Measurements from ENCODE around the gene MED9. TPM values are rescaled to one million over a fixed set of nuclear protein-coding genes. Genes with fewer than 3 reads are reported as not detected.
A peak's percentile ranks its signal among the peaks of the same experiment; 100 is the strongest.

MED9 gene
- total RNA-seq, 2 donors from 2014 or later = 15.0 to 15.5 TPM

DNA sequence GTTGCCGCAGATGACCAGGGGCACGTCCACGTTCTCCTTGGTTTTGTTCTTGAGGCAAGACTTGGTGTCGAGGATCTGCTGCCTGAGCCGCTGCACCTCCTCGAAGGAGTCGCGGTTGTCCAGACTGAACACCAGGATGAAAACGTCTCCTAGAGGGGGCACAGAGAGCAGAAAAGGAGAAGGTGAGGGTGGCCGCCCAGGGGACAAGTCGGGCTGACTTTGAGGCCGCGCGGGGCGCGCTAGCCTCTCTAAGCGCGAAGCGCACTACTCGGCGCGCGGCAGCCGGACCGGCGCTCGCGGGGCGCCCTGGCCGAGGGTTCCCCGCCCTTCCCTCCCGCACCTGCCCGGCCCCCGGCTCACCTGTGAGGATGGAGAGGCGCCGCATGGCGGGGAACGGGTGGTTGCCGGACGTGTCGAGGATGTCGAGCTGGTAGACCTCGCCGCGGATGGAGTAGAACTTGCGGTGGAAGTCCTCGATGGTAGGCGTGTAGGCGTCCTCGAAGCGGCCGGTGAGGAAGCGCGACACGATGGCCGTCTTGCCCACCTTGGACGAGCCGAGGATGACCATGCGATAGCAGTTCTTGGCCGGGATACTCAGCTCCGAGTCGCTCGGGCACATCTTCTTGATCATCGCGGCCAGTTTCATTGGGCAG, 18.9 kb downstream of the MED9 start:
- Mint-ChIP-seq H3K36me3 (ENCODE audit: insufficient read depth in 2 of 2) (peaks cover 0 to 3% of the 10 kb centered on the region in 2 donors), H3K4me3 (peak overlapping the region; percentile 86 to 95), H3K9me3 (no peaks in the 10 kb centered on the region), H3K27ac (peak overlapping the region; percentile 80), H3K4me1 (ENCODE audit: low read depth) (peaks cover 14% of the 10 kb centered on the region), H3K27me3 (ENCODE audit: low read depth) (peaks cover 7% of the 10 kb centered on the region)
- DNase-seq (peak; percentile 44 to 49), ATAC-seq (replicated peaks in 1 of 2) (peak; percentile 10 to 30)

DNA sequence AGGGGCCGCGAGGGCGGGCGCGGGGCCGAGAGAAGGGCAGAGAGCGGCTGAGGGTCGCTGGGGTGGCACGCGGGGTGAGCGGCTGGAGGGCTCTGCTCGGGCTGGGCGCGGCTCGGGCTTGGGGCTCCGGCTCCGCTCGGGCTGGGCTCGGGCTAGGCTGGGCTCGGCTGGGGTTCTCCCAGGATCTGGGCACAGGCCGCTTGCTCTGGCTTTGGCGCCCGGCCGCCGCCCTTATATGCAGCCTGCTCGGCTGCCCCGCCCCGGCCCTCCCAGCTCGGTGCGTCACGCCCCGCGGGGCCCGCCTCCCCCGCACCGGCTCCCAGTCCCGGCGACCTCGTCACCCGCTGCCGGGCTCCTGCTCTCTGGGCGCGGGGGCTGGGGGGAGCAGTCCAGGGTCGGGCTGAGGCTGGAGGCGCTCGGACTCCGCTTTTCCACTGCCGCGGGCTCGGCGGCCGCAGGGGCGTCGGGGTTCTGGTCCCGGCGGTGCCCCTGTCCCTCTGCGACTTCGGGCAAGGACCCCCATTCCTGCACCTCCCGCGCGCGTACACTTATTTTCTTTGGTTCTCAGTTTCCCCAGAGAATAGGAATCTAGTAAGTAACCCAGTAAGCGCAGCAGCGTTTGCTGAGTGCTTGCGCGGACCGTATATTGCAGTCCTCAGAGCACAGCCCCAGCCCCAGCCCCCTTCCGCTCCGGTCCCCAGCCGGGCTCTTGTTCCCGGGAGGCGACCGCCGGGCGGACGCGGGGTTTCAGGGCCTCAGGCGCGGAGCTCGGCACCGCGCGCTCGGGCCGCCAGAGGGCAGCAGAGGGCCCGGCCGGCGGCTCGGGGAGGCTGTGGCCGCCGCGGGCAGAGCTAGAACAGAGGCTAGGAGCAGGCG, 19.6 kb downstream of the MED9 start, which contains the start of gene RASD1:
TSS of gene RASD1 (minus strand) at position 207 of the 876 bp plus-strand sequence. CDS start 214 bp downstream, outside the sequence.
- Mint-ChIP-seq H3K9me3 (no peaks in the 10 kb centered on the region), H3K36me3 (ENCODE audit: insufficient read depth in 2 of 2) (peaks cover 0 to 3% of the 10 kb centered on the region in 2 donors), H3K4me1 (ENCODE audit: low read depth) (peaks cover 14% of the 10 kb centered on the region), H3K4me3 (peak within 1 kb of the TSS; percentile 86 to 95), H3K27me3 (ENCODE audit: low read depth) (peaks cover 7% of the 10 kb centered on the region), H3K27ac (peak within 1 kb of the TSS; percentile 80)
- peak; percentile 81 to 89 for DNase-seq
- peak; percentile 85 for ATAC-seq (replicated peaks in 1 of 2)

DNA sequence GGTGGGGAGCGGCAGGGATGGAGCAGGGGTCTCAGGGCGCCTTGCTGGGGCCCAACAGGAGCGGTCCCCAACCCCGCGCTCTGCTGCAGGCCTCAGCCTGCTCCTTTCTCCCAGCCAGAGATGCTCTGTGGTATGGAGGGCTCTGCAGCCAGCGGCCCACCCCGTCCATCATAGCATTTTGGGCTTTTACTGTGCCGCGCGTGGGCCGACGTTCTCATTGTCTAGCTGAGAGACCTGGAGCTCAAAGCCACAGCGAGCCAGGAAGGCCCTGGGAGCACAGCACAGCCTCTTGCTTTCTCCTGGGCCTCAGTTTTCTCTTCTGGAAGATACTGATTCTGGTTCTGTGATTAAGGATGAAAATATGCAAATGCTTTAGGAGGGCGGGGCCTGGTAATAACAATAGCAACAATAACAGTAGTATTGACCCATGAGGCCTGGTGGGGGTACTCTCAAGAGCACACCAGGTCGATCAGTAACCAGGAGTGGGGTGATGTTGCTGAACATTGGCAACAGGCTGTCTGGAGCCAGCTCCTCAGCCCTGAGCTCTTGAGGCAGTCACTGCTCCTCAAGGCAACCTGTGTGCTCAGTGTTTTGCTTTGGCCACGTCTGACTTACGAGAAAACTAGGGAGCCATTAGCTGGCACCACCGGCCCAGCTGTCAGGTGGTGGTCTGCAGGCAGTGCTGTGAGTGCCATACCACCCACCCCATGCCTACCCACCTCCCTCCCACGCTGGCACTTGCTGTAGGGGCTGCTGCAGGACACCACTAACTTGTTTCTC, 20.5 kb downstream of the MED9 start:
- no peak overlapping the region for H3K27ac Mint-ChIP-seq
- H3K4me3 Mint-ChIP-seq = peak overlapping the region; percentile 58 to 61
- peaks cover 0 to 3% of the 10 kb centered on the region in 2 donors for H3K36me3 Mint-ChIP-seq (ENCODE audit: insufficient read depth in 2 of 2)
- H3K27me3 Mint-ChIP-seq (ENCODE audit: low read depth) = peaks cover 7% of the 10 kb centered on the region
- no peaks in the 10 kb centered on the region for H3K9me3 Mint-ChIP-seq
- ATAC-seq (replicated peaks in 1 of 2) (no peak), DNase-seq (no peak)
- H3K4me1 Mint-ChIP-seq (ENCODE audit: low read depth) = peaks cover 14% of the 10 kb centered on the region

DNA sequence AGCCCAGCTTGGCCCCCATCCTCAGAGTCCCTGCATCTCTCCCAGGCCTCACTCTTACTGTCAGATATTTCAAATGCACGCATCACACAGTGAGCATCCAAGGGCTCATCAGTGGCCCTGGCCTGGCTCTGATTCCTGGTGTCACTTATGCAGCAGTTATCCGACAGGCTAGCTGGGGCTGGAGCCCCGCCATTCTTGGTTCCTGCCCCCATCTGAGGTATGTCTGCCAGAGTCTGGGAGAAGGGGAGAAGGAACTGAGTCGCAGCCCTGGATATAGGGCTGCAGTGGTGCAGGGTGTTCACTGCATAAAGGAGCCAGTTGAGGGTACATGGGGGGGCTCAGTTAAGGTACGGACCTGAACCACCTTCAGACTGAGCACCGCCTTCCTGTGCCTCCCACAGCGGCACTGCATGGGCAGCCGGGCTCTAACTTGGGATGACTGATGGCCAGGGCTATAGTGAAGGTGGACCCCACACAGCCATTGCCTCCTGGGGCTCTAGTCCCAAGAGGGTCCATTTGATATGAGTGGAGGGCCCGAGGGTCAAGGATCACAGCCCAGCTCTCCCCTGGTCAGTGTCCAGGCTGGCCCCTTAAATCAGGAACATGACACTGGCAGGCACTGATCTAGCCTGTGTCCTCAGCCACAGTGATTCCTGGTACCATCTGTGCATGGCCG, 21.2 kb downstream of the MED9 start:
- DNase-seq (no peak), ATAC-seq (replicated peaks in 1 of 2) (no peak)
- H3K27me3 Mint-ChIP-seq (ENCODE audit: low read depth) = peaks cover 7% of the 10 kb centered on the region
- H3K4me1 Mint-ChIP-seq (ENCODE audit: low read depth) = peaks cover 14% of the 10 kb centered on the region
- H3K27ac Mint-ChIP-seq = no peak overlapping the region
- no peaks in the 10 kb centered on the region for H3K36me3 Mint-ChIP-seq (ENCODE audit: insufficient read depth in 2 of 2)
- H3K4me3 Mint-ChIP-seq = no peak overlapping the region
- H3K9me3 Mint-ChIP-seq = no peaks in the 10 kb centered on the region

DNA sequence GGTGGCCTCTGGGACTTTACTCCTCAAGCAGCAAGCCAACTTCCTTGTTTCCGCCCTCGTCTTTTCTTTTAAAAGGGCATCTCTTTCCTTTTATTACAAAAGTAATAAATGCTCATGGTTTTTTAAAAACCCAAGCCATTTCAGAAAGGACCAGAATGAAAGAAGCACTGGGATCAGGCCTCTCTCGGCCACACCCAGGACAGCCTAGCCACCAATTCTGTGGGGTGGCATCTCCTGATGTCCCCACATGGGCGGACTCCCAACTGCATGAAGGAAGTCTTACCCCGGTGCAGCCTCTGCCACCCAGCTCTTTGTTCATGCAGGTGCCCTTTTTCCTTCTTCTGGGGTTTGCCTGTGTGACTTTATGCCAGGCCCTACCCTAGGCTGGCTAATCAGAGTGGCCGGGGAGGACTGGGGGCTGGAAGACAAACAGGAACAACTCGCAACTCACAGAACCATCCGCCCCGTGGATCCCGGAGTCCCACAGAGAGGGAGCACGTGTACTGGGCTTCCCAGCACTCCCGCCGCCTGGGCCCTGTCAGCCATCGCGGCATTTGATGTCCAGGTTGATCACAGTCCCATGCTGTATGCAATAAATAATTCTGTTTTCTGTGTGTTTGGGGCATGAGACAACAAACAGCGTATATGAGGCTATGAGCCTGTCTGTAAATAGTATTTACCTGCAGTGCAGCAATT, 22.0 kb downstream of the MED9 start:
- no peaks in the 10 kb centered on the region for H3K9me3 Mint-ChIP-seq
- H3K36me3 Mint-ChIP-seq (ENCODE audit: insufficient read depth in 2 of 2) = no peaks in the 10 kb centered on the region
- H3K4me1 Mint-ChIP-seq (ENCODE audit: low read depth) = peaks cover 14% of the 10 kb centered on the region
- DNase-seq = no peak
- peaks cover 7% of the 10 kb centered on the region for H3K27me3 Mint-ChIP-seq (ENCODE audit: low read depth)
- no peak overlapping the region for H3K4me3 Mint-ChIP-seq
- no peak overlapping the region for H3K27ac Mint-ChIP-seq
- ATAC-seq (replicated peaks in 1 of 2) = no peak

DNA sequence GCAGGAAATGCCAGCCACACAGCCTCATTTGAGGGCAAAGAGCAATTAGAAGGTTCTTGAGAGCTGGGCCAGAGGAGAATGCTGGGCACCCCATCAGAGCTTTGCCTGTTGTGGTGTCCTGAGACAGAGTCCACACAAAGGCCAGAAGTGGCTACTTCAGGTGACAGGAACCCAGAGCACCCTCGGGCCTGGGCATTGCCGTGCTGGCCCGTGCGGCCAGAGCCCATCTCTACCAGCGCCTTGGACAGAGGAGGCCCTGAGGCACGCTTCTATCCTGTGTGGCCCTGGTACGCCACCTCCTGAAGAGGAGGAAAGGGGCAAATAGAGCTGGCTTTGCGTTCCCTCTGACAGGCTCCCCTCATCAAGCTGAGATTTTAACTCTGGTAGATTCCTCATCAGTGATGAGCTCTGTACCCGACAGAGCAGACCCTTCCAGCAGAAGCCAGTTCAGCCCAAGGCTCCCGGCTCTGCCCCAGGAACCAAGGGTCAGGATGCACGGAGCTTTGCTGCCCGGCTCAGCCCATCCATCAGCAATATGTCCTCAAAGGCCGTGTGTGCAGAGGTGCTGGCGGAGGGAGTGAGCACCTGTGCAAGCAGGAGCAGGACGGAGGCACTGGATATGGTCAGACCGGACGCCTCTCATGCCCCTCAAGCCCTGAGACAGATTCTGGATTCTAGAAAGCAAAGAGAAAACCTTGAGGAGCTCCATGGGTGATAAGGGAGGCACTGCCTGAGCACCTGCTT, 22.8 kb downstream of the MED9 start:
- no peak for ATAC-seq (replicated peaks in 1 of 2)
- Mint-ChIP-seq H3K27me3 (ENCODE audit: low read depth) (peaks cover 7% of the 10 kb centered on the region), H3K4me1 (ENCODE audit: low read depth) (peaks cover 14% of the 10 kb centered on the region), H3K27ac (no peak overlapping the region), H3K4me3 (no peak overlapping the region), H3K9me3 (no peaks in the 10 kb centered on the region), H3K36me3 (ENCODE audit: insufficient read depth in 2 of 2) (no peaks in the 10 kb centered on the region)
- no peak for DNase-seq

DNA sequence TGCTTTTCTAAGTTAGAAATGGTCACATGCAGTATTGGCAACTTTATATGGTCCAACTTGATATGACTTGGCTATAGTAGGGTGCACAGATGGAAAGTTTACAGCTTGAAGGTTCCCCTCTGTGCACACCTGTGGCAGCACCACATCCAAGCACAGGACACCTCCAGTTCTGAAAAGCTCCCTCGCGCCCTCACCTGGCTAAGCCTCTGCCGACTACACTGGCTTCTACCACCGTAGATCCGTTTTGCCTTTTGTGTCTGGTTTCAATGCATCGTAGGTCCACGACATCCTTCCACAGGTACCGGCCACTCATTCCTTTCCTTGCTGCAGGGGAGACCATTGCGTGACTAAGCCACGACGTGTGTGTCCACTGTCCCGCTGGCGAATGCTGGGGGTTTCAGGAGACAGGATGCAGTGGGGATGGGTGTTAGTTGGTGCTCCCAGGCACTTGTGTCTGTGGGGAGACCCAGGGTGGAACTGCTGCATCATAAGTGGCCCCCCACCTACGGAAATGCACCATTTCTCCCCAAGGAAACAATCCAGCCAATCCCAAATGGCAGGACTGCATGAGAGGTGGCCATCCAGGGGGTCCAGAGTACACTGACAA, 24.3 kb downstream of the MED9 start:
- H3K27ac Mint-ChIP-seq = no peak overlapping the region
- H3K36me3 Mint-ChIP-seq (ENCODE audit: insufficient read depth in 2 of 2) = no peaks in the 10 kb centered on the region
- no peaks in the 10 kb centered on the region for H3K9me3 Mint-ChIP-seq
- no peaks in the 10 kb centered on the region for H3K27me3 Mint-ChIP-seq (ENCODE audit: low read depth)
- H3K4me1 Mint-ChIP-seq (ENCODE audit: low read depth) = peaks cover 5% of the 10 kb centered on the region
- DNase-seq (peak in 1 of 2 donors; percentile 34), ATAC-seq (replicated peaks in 1 of 2) (no peak)
- H3K4me3 Mint-ChIP-seq = no peak overlapping the region

DNA sequence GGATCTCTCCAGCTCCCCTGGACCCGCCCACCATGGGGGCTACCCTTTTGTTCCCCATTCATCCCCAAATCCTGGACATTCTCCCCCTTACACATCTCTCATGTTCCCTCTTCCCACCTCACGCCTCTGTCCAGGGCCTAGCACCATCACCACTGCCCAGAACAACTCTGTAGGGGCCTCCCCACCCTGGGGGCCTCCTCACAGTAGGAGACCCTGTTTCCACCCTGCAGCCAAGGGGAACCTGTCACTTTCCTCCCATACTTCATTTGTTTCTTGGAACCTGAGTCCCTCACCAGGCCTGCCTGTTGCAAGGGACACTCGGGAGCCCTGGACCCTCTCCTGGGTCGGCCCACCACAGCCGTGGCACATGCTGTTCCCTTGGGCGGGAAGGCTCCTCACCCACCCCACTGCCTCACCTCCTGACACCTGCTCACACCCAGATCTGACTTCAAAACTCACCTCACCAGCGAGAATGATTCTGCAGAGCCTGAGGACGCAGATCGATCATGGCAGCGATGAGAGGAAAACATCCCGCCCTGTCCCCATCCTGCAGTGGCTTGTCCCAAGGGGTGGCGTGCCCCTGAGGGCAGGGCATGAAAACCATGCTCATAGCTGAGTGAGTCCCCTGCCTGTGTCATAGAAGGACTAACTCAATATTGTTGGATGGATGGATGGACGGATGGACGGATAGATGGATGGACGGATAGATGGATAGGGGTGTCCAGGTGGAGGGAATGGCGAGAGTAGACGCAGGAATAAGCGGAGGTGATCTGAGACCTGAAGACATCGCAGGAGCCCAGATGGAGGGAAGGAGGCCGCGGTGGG, 26.2 kb downstream of the MED9 start:
- ATAC-seq (replicated peaks in 1 of 2) (no peak), DNase-seq (no peak)
- Mint-ChIP-seq H3K9me3 (no peaks in the 10 kb centered on the region), H3K27ac (no peak overlapping the region), H3K4me3 (no peak overlapping the region), H3K27me3 (ENCODE audit: low read depth) (no peaks in the 10 kb centered on the region), H3K36me3 (ENCODE audit: insufficient read depth in 2 of 2) (no peaks in the 10 kb centered on the region), H3K4me1 (ENCODE audit: low read depth) (no peaks in the 10 kb centered on the region)

DNA sequence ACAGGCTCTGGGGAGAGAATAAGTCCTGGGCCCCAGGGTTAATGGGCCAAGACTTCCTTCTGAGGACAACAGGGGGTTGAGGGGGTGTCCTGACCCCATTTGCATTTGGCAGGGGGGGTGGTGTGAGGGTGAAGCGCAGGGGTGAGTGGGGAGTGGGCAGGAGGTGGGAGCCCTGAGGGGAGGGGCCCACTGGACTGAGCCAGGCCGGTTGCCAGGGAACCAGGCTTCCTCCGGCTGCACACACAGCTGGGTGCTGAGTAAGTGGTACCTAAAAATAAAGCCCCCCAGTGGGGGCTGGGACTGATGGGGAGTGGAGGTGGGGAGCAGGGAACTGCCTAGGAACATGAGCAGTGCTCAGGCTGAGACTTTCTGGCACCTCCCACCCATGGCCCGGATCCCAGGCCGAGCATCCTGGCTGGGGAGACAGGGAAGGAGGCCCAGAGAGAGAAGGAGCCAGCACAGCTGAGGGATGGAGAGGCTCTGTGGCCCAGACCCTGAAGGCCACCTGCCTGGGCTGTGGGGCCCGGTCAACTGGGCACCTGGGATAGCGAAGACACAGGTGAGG, 26.8 kb downstream of the MED9 start:
- H3K27me3 Mint-ChIP-seq (ENCODE audit: low read depth) = no peaks in the 10 kb centered on the region
- no peaks in the 10 kb centered on the region for H3K9me3 Mint-ChIP-seq
- no peaks in the 10 kb centered on the region for H3K4me1 Mint-ChIP-seq (ENCODE audit: low read depth)
- ATAC-seq (replicated peaks in 1 of 2) (no peak), DNase-seq (no peak)
- H3K36me3 Mint-ChIP-seq (ENCODE audit: insufficient read depth in 2 of 2) = no peaks in the 10 kb centered on the region
- H3K27ac Mint-ChIP-seq = no peak overlapping the region
- no peak overlapping the region for H3K4me3 Mint-ChIP-seq

DNA sequence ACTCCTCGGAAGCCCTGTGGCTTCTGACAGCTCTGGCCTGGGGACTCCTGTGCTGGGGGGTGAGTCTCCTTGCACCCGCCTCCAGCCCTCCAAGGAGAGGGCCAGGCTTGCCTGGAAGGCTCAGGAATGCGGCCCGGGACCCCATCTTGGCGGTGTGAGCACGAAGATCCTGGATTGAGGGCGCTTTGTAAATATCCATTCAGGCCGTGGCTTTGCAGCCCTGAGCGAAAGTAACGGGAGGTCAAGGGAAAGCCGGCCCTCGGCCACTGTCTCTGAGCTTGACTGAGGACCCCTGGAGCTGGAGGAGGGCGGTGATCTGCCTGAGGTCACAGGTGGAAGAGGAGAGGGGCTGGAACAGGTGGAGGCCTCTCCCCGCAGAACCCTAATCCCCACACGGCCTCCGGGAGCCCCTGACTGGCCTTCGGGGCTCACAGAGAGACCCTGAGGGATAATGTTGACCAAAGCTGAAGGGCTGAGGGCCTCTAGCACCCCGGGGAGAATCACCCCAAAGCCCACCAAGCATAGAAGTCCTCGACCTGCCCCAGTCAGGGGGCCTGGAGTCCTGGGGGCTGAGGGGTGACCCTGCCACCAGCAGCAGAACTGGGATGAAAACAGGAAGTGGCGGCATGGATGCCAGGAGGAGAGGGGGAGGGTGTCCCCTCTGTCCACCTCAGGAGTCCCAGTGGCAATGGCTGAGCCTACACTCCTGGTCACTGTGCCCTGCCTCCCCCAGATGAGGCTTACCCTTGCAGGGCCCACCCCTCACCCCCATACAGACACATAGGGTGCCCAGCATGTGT, 27.7 kb downstream of the MED9 start:
- ATAC-seq (replicated peaks in 1 of 2) = no peak
- no peak for DNase-seq
- H3K36me3 Mint-ChIP-seq (ENCODE audit: insufficient read depth in 2 of 2) = no peaks in the 10 kb centered on the region

More for the DNA sequence above, 27.7 kb downstream of the MED9 start:
- Mint-ChIP-seq H3K27me3 (ENCODE audit: low read depth) (no peaks in the 10 kb centered on the region), H3K4me1 (ENCODE audit: low read depth) (no peaks in the 10 kb centered on the region), H3K27ac (no peak overlapping the region), H3K9me3 (no peaks in the 10 kb centered on the region), H3K4me3 (no peak overlapping the region)

All from activated T-cell treated with anti-CD3 and anti-CD28 coated beads, Interleukin-2, amount 50 U/mL, for 72 hours (primary cell).